Kidney capillary endothelial cell (primary cell): ENCODE data around the gene RFX5.
"Not testable (repeated sequence)": the region's sequence is repeated elsewhere in the genome, so short reads cannot be mapped to it uniquely, and the experiment has no call there.

Experiments
- DNase-seq: peaks from one replicate; pipeline ENCODE4 v3.0.0-alpha.2; 2018; ENCODE audit warnings: low spot score

RFX5 gene

GRCh38 chr1:151346769-151347522 lies at the start of gene RFX5:
Gene RFX5 (minus strand): TSS chr1:151347252. CDS start chr1:151346320, 932 bp downstream.
- peak; percentile 95 for DNase-seq

GRCh38 chr1:151396265-151396664 lies 49.2 kb upstream of the RFX5 start:
- DNase-seq, result not testable (repeated sequence)

GRCh38 chr1:151393583-151393982 lies 46.5 kb upstream of the RFX5 start:
- no peak for DNase-seq

- DNase-seq, result no peak
Measured at GRCh38 chr1:151391079-151391563, 44.1 kb upstream of the RFX5 start.

- not testable (repeated sequence) for DNase-seq
Measured at GRCh38 chr1:151390221-151391078, 43.4 kb upstream of the RFX5 start.

- no peak for DNase-seq
Measured at GRCh38 chr1:151386002-151386401, 39.0 kb upstream of the RFX5 start.

GRCh38 chr1:151384584-151384983 lies 37.5 kb upstream of the RFX5 start:
- no peak for DNase-seq

- DNase-seq, result no peak
Measured at GRCh38 chr1:151377150-151377884, 30.3 kb upstream of the RFX5 start.

GRCh38 chr1:151373196-151373595 lies 26.1 kb upstream of the RFX5 start:
- no peak for DNase-seq

- no peak for DNase-seq
Measured at GRCh38 chr1:151372058-151372934, 25.2 kb upstream of the RFX5 start, which contains the start of gene SELENBP1. Gene SELENBP1 (minus strand): TSS chr1:151372705. CDS start chr1:151372641, 64 bp downstream.

GRCh38 chr1:151371370-151372057 lies 24.5 kb upstream of the RFX5 start:
- DNase-seq, result no peak

- no peak for DNase-seq
Measured at GRCh38 chr1:151370211-151370911, 23.3 kb upstream of the RFX5 start.

GRCh38 chr1:151369621-151370048 lies 22.6 kb upstream of the RFX5 start:
- no peak for DNase-seq

- DNase-seq, result no peak
Measured at GRCh38 chr1:151369302-151369610, 22.2 kb upstream of the RFX5 start.

- no peak for DNase-seq
Measured at GRCh38 chr1:151368393-151369301, 21.6 kb upstream of the RFX5 start.

GRCh38 chr1:151367658-151368392 lies 20.8 kb upstream of the RFX5 start:
- DNase-seq, result no peak

- DNase-seq, result no peak
Measured at GRCh38 chr1:151364996-151365395, 17.9 kb upstream of the RFX5 start.
